K562 (cell line): ENCODE results near the gene SEMA3G. TPM values are rescaled to one million over a fixed set of nuclear protein-coding genes. Genes with fewer than 3 reads are reported as not detected.

ENCODE experiments used
- ATAC-seq: fragments of 200-7000 bp; cut with Tn5 transposase; 3 replicates; pipeline ENCODE4 v1.9.1; 2020; ENCODE audit warnings: moderate library complexity
- BruUV-seq: library from RNA; stranded (reverse); fragments of 400-500 nt; replicated peaks from 2 replicates; lab custom pipeline; 2021; lab: Mats Ljungman, UMichigan
- CTCF ChIA-PET: fragments of 300-600 bp; formaldehyde crosslinking; extraction: SDS; loops from one replicate; lab custom pipeline; 2021; ENCODE audit warnings: low intra/inter-chr PET ratio; lab: Yijun Ruan, JAX
- POLR2A ChIA-PET: fragments of 300-600, 350-650 bp; sonication (Branson Sonifier 250); formaldehyde crosslinking; extraction: SDS; loops from one replicate; lab custom pipeline; 2021; ENCODE audit warnings: antibody characterized with exemption, inconsistent platforms; lab: Yijun Ruan, JAX
- DNase-seq, 4 experiments: peaks; one replicate each; pipeline versions ENCODE4 v3.0.0 to v3.0.0-alpha.2; 2011 to 2018; ENCODE audit warnings: low spot score in 3 of 4, mixed read lengths in 3 of 4; ENCODE audit errors: extremely low read depth in 1 of 4
- FAIRE-seq: peaks from 2 replicates; lab custom pipeline; 2011; peaks lifted over from hg19 to GRCh38; lab: Jason Lieb, UNC
- H2AFZ ChIP-seq: 2 replicates; pipeline ENCODE4 v1.6.0; 2011; ENCODE audit warnings: low read depth, low read length, control low read depth, inconsistent platforms
- H3K27ac ChIP-seq: fragments of 200-600 bp; 3 replicates; pipeline ENCODE4 v1.8.0; 2011; ENCODE audit warnings: low read depth, mild to moderate bottlenecking, control low read depth, inconsistent platforms, low read length, moderate library complexity, mixed read lengths; ENCODE audit errors: extremely low read depth
- H3K27me3 ChIP-seq, 2 experiments: fragments of 300-600 bp in 1 of 2; 2 replicates in 1 of 2; 3 replicates in 1 of 2; pipeline versions ENCODE4 v1.6.0 to v1.8.0; 2011; ENCODE audit warnings: inconsistent platforms in 2 of 2, low read length in 2 of 2, mild to moderate bottlenecking in 1 of 2, mixed read lengths in 1 of 2, moderate library complexity in 1 of 2; ENCODE audit not compliant: control insufficient read depth in 2 of 2, insufficient read depth in 2 of 2
- H3K36me3 ChIP-seq: fragments of 300-600 bp; 3 replicates; pipeline ENCODE4 v1.8.0; 2011; ENCODE audit warnings: mild to moderate bottlenecking, low read length, inconsistent platforms; ENCODE audit not compliant: control insufficient read depth, insufficient read depth
- H3K4me1 ChIP-seq, 2 experiments: fragments of 200-600 bp in 1 of 2; replicated peaks in 1 of 2; 2 replicates in 1 of 2; 3 replicates in 1 of 2; pipeline versions ENCODE4 v1.5.1 to v1.8.0; 2011; ENCODE audit warnings: inconsistent platforms in 2 of 2, low read length in 2 of 2, mild to moderate bottlenecking in 1 of 2, mixed read lengths in 1 of 2, moderate library complexity in 1 of 2; ENCODE audit not compliant: control insufficient read depth in 2 of 2, insufficient read depth in 2 of 2
- H3K4me2 ChIP-seq: 2 replicates; pipeline ENCODE4 v1.6.1; 2011; ENCODE audit warnings: low read length, control low read depth, inconsistent platforms, mixed read lengths; ENCODE audit not compliant: insufficient read depth
- H3K4me3 ChIP-seq: fragments of 200-600 bp; sonication (generic), shearing (Covaris generic); 2 replicates; pipeline ENCODE4 v1.5.1; 2016; ENCODE audit warnings: control low read depth, inconsistent platforms
- H3K79me2 ChIP-seq: fragments of 200-600 bp; 3 replicates; pipeline ENCODE4 v1.8.0; 2011; ENCODE audit warnings: low read length, inconsistent platforms; ENCODE audit not compliant: control insufficient read depth, insufficient read depth
- H3K9ac ChIP-seq, 2 experiments: 2 replicates each; pipeline versions ENCODE4 v1.6.0 to v1.6.1; 2011; ENCODE audit warnings: low read depth in 2 of 2, low read length in 2 of 2, control low read depth in 1 of 2, inconsistent platforms in 1 of 2, mild to moderate bottlenecking in 1 of 2, mixed read lengths in 1 of 2; ENCODE audit not compliant: insufficient read depth in 1 of 2
- H3K9me1 ChIP-seq: one replicate; pipeline ENCODE4 v1.6.0; 2011; ENCODE audit warnings: inconsistent platforms, mild to moderate bottlenecking, low read length, moderate library complexity; ENCODE audit not compliant: control insufficient read depth, insufficient read depth
- H3K9me3 ChIP-seq: replicated peaks from 2 replicates; pipeline ENCODE4 v1.5.1; 2011; ENCODE audit warnings: low read depth, low read length, inconsistent platforms; ENCODE audit not compliant: control insufficient read depth, insufficient read depth
- H4K20me1 ChIP-seq: replicated peaks from 2 replicates; pipeline ENCODE4 v1.6.1; 2011; ENCODE audit warnings: low read length, inconsistent platforms, mixed read lengths; ENCODE audit not compliant: control insufficient read depth, insufficient read depth
- MYBL2 ChIP-seq, 2 experiments: fragments of 450-650 bp in 1 of 2; sonication (generic) in 1 of 2; formaldehyde crosslinking in 1 of 2; IDR thresholded peaks; 2 replicates each; pipeline versions ENCODE4 v1.6.1 to v1.8.1; 2017 to 2022; ENCODE audit warnings: borderline replicate concordance in 1 of 2, inconsistent platforms in 1 of 2, low read depth in 1 of 2, mild to moderate bottlenecking in 1 of 2, missing genetic modification reagents in 1 of 2, moderate library complexity in 1 of 2
- NFIX ChIP-seq: fragments of 250-450 bp; sonication (Bioruptor Pico); IDR thresholded peaks from 2 replicates; pipeline ENCODE4 v1.4.0; 2020; ENCODE audit warnings: low read depth, mild to moderate bottlenecking, moderate library complexity
- PCBP2 ChIP-seq: fragments of 200-400 bp; formaldehyde crosslinking; IDR thresholded peaks from 2 replicates; pipeline ENCODE4 v1.6.1; 2018; ENCODE audit warnings: low read length, low read depth, mild to moderate bottlenecking, moderate library complexity; ENCODE audit not compliant: poor library complexity, severe bottlenecking
- WGBS: fragments of 100-300 bp; shearing (Covaris generic); methylation state at CpG from one replicate; pipeline ENCODE4 v1.1.6; 2016; ENCODE audit warnings: low coverage, mixed read lengths; ENCODE audit not compliant: insufficient coverage; ENCODE audit errors: missing lambda C conversion rate; 5-methylcytosine and 5-hydroxymethylcytosine counted together
- in situ Hi-C: fragments of 300-500 bp; cut with MboI; formaldehyde crosslinking; loops from 4 replicates; pipeline ENCODE4 v1.15.0; 2018; ENCODE audit warnings: inconsistent platforms, mixed read lengths
- intact Hi-C: fragments of 100-400 bp; cut with micrococcal nuclease; formaldehyde crosslinking; loops from 2 replicates; pipeline ENCODE4 v1.14.2; 2022
- polyA plus RNA-seq, 8 experiments: library from polyadenylated mRNA; depleted of rRNA in 4 of 8; stranded (reverse) in 5 of 8; unstranded in 3 of 8; fragments of >200 nt; fragmentation: Nextera tagmentation in 2 of 8; fragmentation: Illumina TruSeq in 1 of 8; extraction: Ambion mirVana in 2 of 8; extraction: Trizol in 1 of 8; gene quantifications; 2 replicates each; pipeline versions ENCODE4 v1.2.1 to v1.2.3, GENCODE V29; 2011 to 2014; ENCODE audit warnings: inconsistent platforms in 1 of 8, missing spikeins in 1 of 8
- total RNA-seq, 7 experiments: library from RNA; depleted of rRNA in 6 of 7; stranded (reverse); fragments of >200 nt in 6 of 7; fragmentation: Illumina TruSeq in 2 of 7; extraction: Trizol in 2 of 7; gene quantifications; 2 replicates each; pipeline versions ENCODE4 v1.2.1 to v1.2.3, GENCODE V29; 2011 to 2021; ENCODE audit warnings: low replicate concordance in 1 of 7
- TF ChIP-seq, protein P1 (sequence below): sonication (generic); formaldehyde crosslinking; IDR thresholded peaks from 2 replicates; pipeline ENCODE4 v1.8.1; 2022; ENCODE audit warnings: missing genetic modification reagents

The SEMA3G gene
- total and polyA plus RNA-seq, 9 of the 15 experiments (the other 6 are each of a cell fraction or from before 2014, with no cell fraction given): 0.04 to 0.07 (median 0.05) TPM; not detected in 6

DNA sequence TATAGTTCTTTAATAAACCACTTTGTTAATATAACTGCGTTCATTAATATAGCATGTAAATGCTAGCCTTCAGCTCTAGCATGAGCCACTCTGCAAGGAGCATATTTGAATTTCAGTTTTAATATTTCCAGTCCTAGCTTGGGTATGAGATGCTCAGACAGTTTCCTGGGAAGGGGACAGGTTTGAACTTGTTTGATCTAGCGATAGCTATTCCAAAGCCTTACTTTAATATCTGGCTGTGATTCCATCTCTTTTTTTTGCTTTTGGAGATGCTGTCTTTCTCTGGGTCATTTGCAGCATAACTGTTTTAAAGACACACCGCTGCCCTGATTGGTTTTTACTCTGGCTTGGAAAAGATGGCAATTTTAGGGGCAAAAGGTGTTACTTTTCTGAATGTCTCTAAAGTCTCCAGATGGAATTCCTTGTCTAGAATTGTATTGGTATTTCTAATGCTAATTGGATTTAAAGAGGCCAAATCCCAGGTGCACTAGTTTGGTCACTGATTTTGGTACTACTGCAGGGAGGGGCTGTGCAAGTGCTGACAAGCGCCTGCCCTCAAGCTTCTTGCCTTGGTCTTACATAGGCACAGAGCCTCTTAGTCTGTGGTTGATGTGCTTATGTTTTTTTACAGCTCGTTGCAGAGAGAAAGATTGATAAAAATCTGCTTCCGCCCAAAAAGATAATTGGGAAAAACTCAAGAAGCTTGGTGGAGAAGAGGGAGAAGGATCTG, 13.3 kb upstream of the SEMA3G start:
- Histone ChIP-seq H3K79me2 (peaks cover 28% of the 10 kb centered on the region), H3K4me2 (no peak overlapping the region), H3K4me3 (no peak overlapping the region), H3K27me3 (no peaks in the 10 kb centered on the region), H3K27ac (no peak overlapping the region), H3K36me3 (peaks cover 50% of the 10 kb centered on the region; the same call in 2 of the 3 replicates), H4K20me1 (no peaks in the 10 kb centered on the region), H3K9me1 (no peaks in the 10 kb centered on the region), H2AFZ (no peak overlapping the region), H3K9ac (no peak overlapping the region), H3K9me3 (no peaks in the 10 kb centered on the region), H3K4me1 (peaks cover 19 to 25% of the 10 kb centered on the region in 2 experiments; a peak in 4 of 5 replicates)
- intact Hi-C loops (loop anchor here (10.0 kb wide), 1 partner anchor 227 kb away; the partner anchor contains the start of genes GNL3 and PBRM1), in situ Hi-C loops (no loop called here)
- no peak for ATAC-seq
- no TSS peak for BruUV-seq
- ChIA-PET CTCF (no interaction called here), POLR2A (interaction anchor here (0.6 to 1.9 kb wide), 5 partner anchors 8 to 31 kb away, joined by 3 to 7 read pairs (median 4); no protein-coding TSS in a partner anchor)
- DNase-seq: no peak
- 75% methylated on average over 6 of the region's 6 CpGs for WGBS
- no peak for FAIRE-seq
- TF ChIP-seq PCBP2 (no peak), NFIX (no peak), MYBL2 (IDR thresholded peaks at IDR 0.05; ENCODE audit: low read depth) (no peak), MYBL2 (CRISPR knock-in tag; IDR thresholded peaks at IDR 0.05; ENCODE audit: borderline replicate concordance) (no peak)
- TF ChIP-seq, protein P1, sequence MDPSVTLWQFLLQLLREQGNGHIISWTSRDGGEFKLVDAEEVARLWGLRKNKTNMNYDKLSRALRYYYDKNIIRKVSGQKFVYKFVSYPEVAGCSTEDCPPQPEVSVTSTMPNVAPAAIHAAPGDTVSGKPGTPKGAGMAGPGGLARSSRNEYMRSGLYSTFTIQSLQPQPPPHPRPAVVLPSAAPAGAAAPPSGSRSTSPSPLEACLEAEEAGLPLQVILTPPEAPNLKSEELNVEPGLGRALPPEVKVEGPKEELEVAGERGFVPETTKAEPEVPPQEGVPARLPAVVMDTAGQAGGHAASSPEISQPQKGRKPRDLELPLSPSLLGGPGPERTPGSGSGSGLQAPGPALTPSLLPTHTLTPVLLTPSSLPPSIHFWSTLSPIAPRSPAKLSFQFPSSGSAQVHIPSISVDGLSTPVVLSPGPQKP (CRISPR knock-in tag): no peak
- TF ChIP-seq, all 486 proteins: peak for 0
